ENCODE data around the gene GPR18.

The GPR18 gene

GRCh38 chr13:99285432-99286182, 27.4 kb upstream of the GPR18 start:
- Histone ChIP-seq H3K79me2 (ENCODE audit: insufficient read depth, low read length) (no peaks in the 10 kb centered on the region), H3K4me2 (ENCODE audit: low read depth, low read length, poor library complexity, severe bottlenecking) (no peak overlapping the region), H3K4me3 (ENCODE audit: insufficient read depth, low read length, poor library complexity, severe bottlenecking) (no peak overlapping the region), H3K27me3 (ENCODE audit: low read length) (no peaks in the 10 kb centered on the region), H3K9ac (ENCODE audit: low read length) (no peak overlapping the region), H4K20me1 (ENCODE audit: low read depth, low read length) (peaks cover 29% of the 10 kb centered on the region), H2AFZ (ENCODE audit: low read depth, low read length, severe bottlenecking) (no peak overlapping the region), H3K9me2 (replicated peaks; ENCODE audit: insufficient read depth, low read length) (no peaks in the 10 kb centered on the region), H3K27ac (ENCODE audit: low read depth, low read length) (no peak overlapping the region), H3K9me3 (ENCODE audit: insufficient read depth, low read length) (no peaks in the 10 kb centered on the region), H3F3A (ENCODE audit: insufficient read depth) (peaks cover 15% of the 10 kb centered on the region), H3K36me3 (ENCODE audit: low read length) (no peaks in the 10 kb centered on the region)
- no peak for TF ChIP-seq EZH2phosphoT487 (conservative IDR thresholded peaks at IDR 0.05; ENCODE audit: low read length)
- no peak for TF ChIP-seq CTCF (IDR thresholded peaks at IDR 0.05; ENCODE audit: insufficient read depth, low read length, poor library complexity, severe bottlenecking)

GRCh38 chr13:99282264-99283231, 24.4 kb upstream of the GPR18 start:
- Histone ChIP-seq H3K36me3 (ENCODE audit: low read length) (0 out of 2 replicates have a peak, but pooled peaks cover 3% of the 10 kb centered on the region), H3K27me3 (ENCODE audit: low read length) (no peaks in the 10 kb centered on the region), H2AFZ (ENCODE audit: low read depth, low read length, severe bottlenecking) (no peak overlapping the region), H3K4me3 (ENCODE audit: insufficient read depth, low read length, poor library complexity, severe bottlenecking) (no peak overlapping the region), H3K9ac (ENCODE audit: low read length) (no peak overlapping the region), H3F3A (ENCODE audit: insufficient read depth) (peaks cover 15% of the 10 kb centered on the region), H3K9me2 (replicated peaks; ENCODE audit: insufficient read depth, low read length) (no peaks in the 10 kb centered on the region), H3K4me2 (ENCODE audit: low read depth, low read length, poor library complexity, severe bottlenecking) (peak overlapping the region; percentile 25), H3K9me3 (ENCODE audit: insufficient read depth, low read length) (no peaks in the 10 kb centered on the region), H3K27ac (ENCODE audit: low read depth, low read length) (peak overlapping the region; percentile 9; the same call in 1 of the 2 replicates), H4K20me1 (ENCODE audit: low read depth, low read length) (peaks cover 37% of the 10 kb centered on the region), H3K79me2 (ENCODE audit: insufficient read depth, low read length) (no peaks in the 10 kb centered on the region)
- no peak for TF ChIP-seq CTCF (IDR thresholded peaks at IDR 0.05; ENCODE audit: insufficient read depth, low read length, poor library complexity, severe bottlenecking)

DNA sequence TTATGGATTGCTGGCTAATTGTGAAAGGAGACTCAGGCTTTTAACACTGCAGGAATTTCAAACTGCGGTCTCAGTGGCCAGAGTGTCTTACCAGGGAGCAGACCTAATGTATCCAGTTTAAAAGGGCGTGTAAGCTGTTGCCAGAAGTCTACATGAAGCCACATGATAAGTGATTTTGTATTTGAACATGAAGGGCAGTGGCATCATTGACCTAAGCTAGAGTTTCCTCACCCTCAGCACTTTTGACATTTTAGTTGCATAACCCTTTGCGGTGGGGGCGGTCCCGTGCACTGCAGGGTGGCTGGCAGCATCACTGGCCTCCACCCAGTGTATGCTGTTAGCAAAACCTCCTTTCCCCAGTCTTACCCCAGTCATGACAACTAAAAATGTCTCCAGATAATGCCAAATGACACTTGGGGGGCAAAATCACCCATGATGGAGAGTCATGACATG, 23.7 kb upstream of the GPR18 start:
- Histone ChIP-seq H2AFZ (ENCODE audit: low read depth, low read length, severe bottlenecking) (no peak overlapping the region), H3K9ac (ENCODE audit: low read length) (no peak overlapping the region), H3K79me2 (ENCODE audit: insufficient read depth, low read length) (no peaks in the 10 kb centered on the region), H3K4me3 (ENCODE audit: insufficient read depth, low read length, poor library complexity, severe bottlenecking) (no peak overlapping the region), H3K9me2 (replicated peaks; ENCODE audit: insufficient read depth, low read length) (no peaks in the 10 kb centered on the region), H3K9me3 (ENCODE audit: insufficient read depth, low read length) (no peaks in the 10 kb centered on the region), H4K20me1 (ENCODE audit: low read depth, low read length) (peaks cover 37% of the 10 kb centered on the region), H3K4me2 (ENCODE audit: low read depth, low read length, poor library complexity, severe bottlenecking) (peak overlapping the region; percentile 25), H3K36me3 (ENCODE audit: low read length) (0 out of 2 replicates have a peak, but pooled peaks cover 3% of the 10 kb centered on the region), H3K27ac (ENCODE audit: low read depth, low read length) (peak overlapping the region; percentile 9; the same call in 1 of the 2 replicates), H3K27me3 (ENCODE audit: low read length) (no peaks in the 10 kb centered on the region), H3F3A (ENCODE audit: insufficient read depth) (peaks cover 15% of the 10 kb centered on the region)
- TF ChIP-seq EZH2phosphoT487 (conservative IDR thresholded peaks at IDR 0.05; ENCODE audit: low read length): no peak
- no peak for TF ChIP-seq CTCF (IDR thresholded peaks at IDR 0.05; ENCODE audit: insufficient read depth, low read length, poor library complexity, severe bottlenecking)
